H1 (cell line): ENCODE data around the gene NAT9. TPM values are rescaled to one million over a fixed set of nuclear protein-coding genes. Genes with fewer than 3 reads are reported as not detected.

Experiments
- CTCF ChIA-PET: fragments of 300-600 bp; sonication (Branson Sonifier 250); formaldehyde crosslinking; loops from one replicate; lab custom pipeline; 2021; ENCODE audit not compliant: partially characterized antibody; lab: Charles Lee
- POLR2A ChIA-PET: fragments of 300-600 bp; sonication (Branson Sonifier 250); formaldehyde crosslinking; loops from one replicate; lab custom pipeline; 2021; ENCODE audit warnings: inconsistent platforms; ENCODE audit not compliant: partially characterized antibody; lab: Charles Lee
- DNase-seq, 2 experiments: peaks; one replicate each; pipeline versions ENCODE4 v3.0.0 to v3.0.0-alpha.2; 2010 to 2022; ENCODE audit warnings: low spot score in 2 of 2, low read depth in 1 of 2, mixed read lengths in 1 of 2
- FAIRE-seq: peaks from 2 replicates; lab custom pipeline; 2011; peaks lifted over from hg19 to GRCh38; lab: Jason Lieb, UNC
- H2AFZ ChIP-seq: 2 replicates; pipeline ENCODE4 v1.8.1; 2012; ENCODE audit warnings: low read length, inconsistent platforms
- H2AK5ac ChIP-seq: 2 replicates; pipeline ENCODE4 v1.6.1; 2013; ENCODE audit warnings: low read depth, low read length
- H2BK120ac ChIP-seq: replicated peaks from 2 replicates; pipeline ENCODE3; 2013; ENCODE audit warnings: low read depth, low read length, inconsistent platforms
- H2BK12ac ChIP-seq: 2 replicates; pipeline ENCODE4 v1.6.1; 2013; ENCODE audit warnings: low read depth, low read length
- H2BK15ac ChIP-seq: 2 replicates; pipeline ENCODE4 v1.6.1; 2013; ENCODE audit warnings: low read length
- H2BK20ac ChIP-seq: 2 replicates; pipeline ENCODE4 v1.6.1; 2013; ENCODE audit warnings: low read length
- H2BK5ac ChIP-seq: 2 replicates; pipeline ENCODE4 v1.6.1; 2013; ENCODE audit warnings: low read depth, low read length
- H3K14ac ChIP-seq: 2 replicates; pipeline ENCODE4 v1.6.1; 2013; ENCODE audit warnings: inconsistent platforms; ENCODE audit not compliant: insufficient read length
- H3K18ac ChIP-seq: 2 replicates; pipeline ENCODE4 v1.6.1; 2013; ENCODE audit warnings: low read length; ENCODE audit errors: extremely low read depth
- H3K23ac ChIP-seq: 2 replicates; pipeline ENCODE4 v1.6.1; 2013; ENCODE audit warnings: inconsistent platforms; ENCODE audit not compliant: insufficient read length
- H3K23me2 ChIP-seq: 2 replicates; pipeline ENCODE4 v1.6.1; 2013; ENCODE audit warnings: low read depth, low read length
- H3K27ac ChIP-seq: 2 replicates; pipeline ENCODE4 v1.6.1; 2011; ENCODE audit warnings: low read depth, low read length, inconsistent platforms
- H3K27me3 ChIP-seq, 4 experiments: replicated peaks in 1 of 4; 1 replicate in 1 of 4; 2 replicates in 3 of 4; pipeline versions ENCODE4 v1.6.1 to v1.8.1; 2011 to 2013; ENCODE audit warnings: low read length in 3 of 4, mild to moderate bottlenecking in 3 of 4, inconsistent platforms in 2 of 4, mixed read lengths in 2 of 4, moderate library complexity in 1 of 4; ENCODE audit not compliant: control insufficient read depth in 3 of 4, insufficient read depth in 3 of 4; ENCODE audit errors: extremely low read depth in 1 of 4
- H3K36me3 ChIP-seq, 4 experiments: 2 replicates each; pipeline versions ENCODE4 v1.6.1 to v1.8.1; 2011 to 2013; ENCODE audit warnings: mild to moderate bottlenecking in 4 of 4, low read length in 3 of 4, moderate library complexity in 2 of 4, control low read depth in 1 of 4, inconsistent platforms in 1 of 4; ENCODE audit not compliant: insufficient read depth in 4 of 4, control insufficient read depth in 2 of 4
- H3K4ac ChIP-seq: replicated peaks from 2 replicates; pipeline ENCODE3; 2013; ENCODE audit warnings: low read length, low read depth, mixed read lengths, inconsistent platforms; ENCODE audit not compliant: insufficient read length
- H3K4me1 ChIP-seq, 4 experiments: replicated peaks in 1 of 4; 1 replicate in 1 of 4; 2 replicates in 3 of 4; pipeline versions ENCODE4 v1.6.1 to v1.8.1; 2011 to 2013; ENCODE audit warnings: low read length in 3 of 4, inconsistent platforms in 2 of 4, mixed read lengths in 1 of 4; ENCODE audit not compliant: insufficient read depth in 4 of 4, control insufficient read depth in 3 of 4
- H3K4me2 ChIP-seq, 2 experiments: 2 replicates each; pipeline versions ENCODE4 v1.6.1 to v1.8.1; 2011 to 2013; ENCODE audit warnings: low read depth in 2 of 2, low read length in 2 of 2, control low read depth in 1 of 2, inconsistent platforms in 1 of 2, mild to moderate bottlenecking in 1 of 2; ENCODE audit not compliant: insufficient read depth in 1 of 2
- H3K4me3 ChIP-seq, 4 experiments: fragments of 200-600, 300-600 bp in 1 of 4; sonication (generic), shearing (Covaris generic), sonication (Bioruptor Twin) in 1 of 4; 2 replicates each; pipeline versions ENCODE4 v1.5.1 to v1.8.1; 2011 to 2016; ENCODE audit warnings: low read length in 4 of 4, low read depth in 3 of 4, control low read depth in 2 of 4, inconsistent platforms in 2 of 4, mild to moderate bottlenecking in 2 of 4, mixed read lengths in 1 of 4, moderate library complexity in 1 of 4; ENCODE audit not compliant: insufficient read depth in 2 of 4; ENCODE audit errors: extremely low read depth in 1 of 4
- H3K56ac ChIP-seq: replicated peaks from 2 replicates; pipeline ENCODE3; 2013; ENCODE audit warnings: low read depth, mild to moderate bottlenecking, mixed read lengths, low read length, inconsistent platforms; ENCODE audit not compliant: insufficient read length
- H3K79me1 ChIP-seq: 2 replicates; pipeline ENCODE4 v1.6.1; 2013; ENCODE audit warnings: low read depth, low read length, control low read depth
- H3K79me2 ChIP-seq, 2 experiments: 2 replicates each; pipeline versions ENCODE4 v1.6.1 to v1.8.1; 2012 to 2013; ENCODE audit warnings: low read length in 2 of 2, mild to moderate bottlenecking in 2 of 2, inconsistent platforms in 1 of 2; ENCODE audit not compliant: insufficient read depth in 2 of 2, control insufficient read depth in 1 of 2
- H3K9ac ChIP-seq, 4 experiments: replicated peaks in 1 of 4; 1 replicate in 1 of 4; 2 replicates in 3 of 4; pipeline versions ENCODE4 v1.6.1 to v1.8.1; 2011 to 2013; ENCODE audit warnings: low read depth in 3 of 4, low read length in 3 of 4, control low read depth in 2 of 4, mild to moderate bottlenecking in 2 of 4, moderate library complexity in 2 of 4, inconsistent platforms in 1 of 4; ENCODE audit errors: extremely low read depth in 1 of 4
- H3K9me3 ChIP-seq, 2 experiments: 2 replicates each; pipeline versions ENCODE4 v1.6.1 to v1.8.1; 2012 to 2013; ENCODE audit warnings: mild to moderate bottlenecking in 2 of 2, moderate library complexity in 2 of 2, control low read depth in 1 of 2, inconsistent platforms in 1 of 2, low read depth in 1 of 2, low read length in 1 of 2, mixed read lengths in 1 of 2; ENCODE audit not compliant: insufficient read depth in 2 of 2
- H4K20me1 ChIP-seq, 2 experiments: replicated peaks in 1 of 2; 2 replicates each; pipeline versions ENCODE3 to v1.8.1; 2011 to 2013; ENCODE audit warnings: inconsistent platforms in 2 of 2, low read length in 2 of 2, mild to moderate bottlenecking in 1 of 2; ENCODE audit not compliant: insufficient read depth in 2 of 2, control insufficient read depth in 1 of 2
- H4K5ac ChIP-seq: 2 replicates; pipeline ENCODE4 v1.6.1; 2013; ENCODE audit warnings: low read length, low read depth, mixed read lengths, inconsistent platforms; ENCODE audit not compliant: insufficient read length
- H4K8ac ChIP-seq: 2 replicates; pipeline ENCODE4 v1.8.0; 2013; ENCODE audit warnings: mild to moderate bottlenecking, moderate library complexity, low read length, inconsistent platforms; ENCODE audit not compliant: insufficient read depth; ENCODE audit errors: extremely low read depth
- H4K91ac ChIP-seq: replicated peaks from 2 replicates; pipeline ENCODE3; 2013; ENCODE audit warnings: low read length, mixed read lengths, inconsistent platforms; ENCODE audit not compliant: insufficient read length
- BACH1 ChIP-seq: IDR thresholded peaks from 2 replicates; pipeline ENCODE4 v1.6.1; 2012; ENCODE audit warnings: low read length, improper control_type of control experiment
- CEBPB ChIP-seq: IDR thresholded peaks from 2 replicates; pipeline ENCODE4 v1.6.1; 2012; ENCODE audit warnings: low read depth, low read length
- CHD1 ChIP-seq: IDR thresholded peaks from 2 replicates; pipeline ENCODE4 v1.6.1; 2012; ENCODE audit warnings: low read depth, low read length, improper control_type of control experiment
- EP300 ChIP-seq, 2 experiments: IDR thresholded peaks; 1 replicate in 1 of 2; 2 replicates in 1 of 2; pipeline ENCODE4 v1.6.1; 2011 to 2012; ENCODE audit warnings: low read depth in 2 of 2, low read length in 2 of 2, mild to moderate bottlenecking in 2 of 2, borderline replicate concordance in 1 of 2, inconsistent platforms in 1 of 2, moderate library complexity in 1 of 2
- GABPA ChIP-seq: IDR thresholded peaks from 2 replicates; pipeline ENCODE4 v1.6.1; 2011; ENCODE audit warnings: mild to moderate bottlenecking, low read length, moderate library complexity, borderline replicate concordance; ENCODE audit not compliant: insufficient read depth
- HDAC2 ChIP-seq, 2 experiments: fragments of 300-600 bp in 1 of 2; sonication (generic) in 1 of 2; IDR thresholded peaks; 2 replicates each; pipeline ENCODE4 v1.6.1; 2011 to 2012; ENCODE audit warnings: low read depth in 2 of 2, low read length in 2 of 2, mild to moderate bottlenecking in 2 of 2, moderate library complexity in 2 of 2, borderline replicate concordance in 1 of 2, inconsistent platforms in 1 of 2
- HDAC6 ChIP-seq: IDR thresholded peaks from one replicate; pipeline ENCODE4 v1.7.1; 2012; ENCODE audit warnings: low read depth, mild to moderate bottlenecking, inconsistent platforms, low read length, moderate library complexity
- JUN ChIP-seq: IDR thresholded peaks from 2 replicates; pipeline ENCODE4 v1.6.1; 2011; ENCODE audit warnings: low read depth, mild to moderate bottlenecking, improper control_type of control experiment, low read length
- JUND ChIP-seq: IDR thresholded peaks from 2 replicates; pipeline ENCODE4 v1.6.1; 2011; ENCODE audit warnings: mild to moderate bottlenecking, improper control_type of control experiment, low read length
- KDM1A ChIP-seq: fragments of 200-600, 300-600 bp; sonication (generic); IDR thresholded peaks from 2 replicates; pipeline ENCODE4 v1.7.1; 2016; ENCODE audit warnings: mild to moderate bottlenecking, low read length, borderline replicate concordance
- RXRA ChIP-seq: IDR thresholded peaks from 2 replicates; pipeline ENCODE4 v1.6.1; 2011; ENCODE audit warnings: low read depth, mild to moderate bottlenecking, low read length, moderate library complexity; ENCODE audit not compliant: insufficient read depth
- SIRT6 ChIP-seq: IDR thresholded peaks from one replicate; pipeline ENCODE4 v1.7.1; 2012; ENCODE audit warnings: low read length, inconsistent platforms
- SIX5 ChIP-seq: IDR thresholded peaks from 2 replicates; pipeline ENCODE4 v1.6.1; 2011; ENCODE audit warnings: mild to moderate bottlenecking, low read depth, low read length
- TBP ChIP-seq: IDR thresholded peaks from 2 replicates; pipeline ENCODE4 v1.6.1; 2011; ENCODE audit warnings: low read depth, low read length, improper control_type of control experiment
- WGBS, 2 experiments: shearing (Covaris generic) in 1 of 2; methylation state at CpG; one replicate each; pipeline versions ENCODE4 v1.1.6 to v1.1.7; 2013 to 2015; ENCODE audit warnings: low lambda C conversion rate in 2 of 2, mixed read lengths in 2 of 2, inconsistent platforms in 1 of 2, low coverage in 1 of 2, missing lambda C conversion rate in 1 of 2; ENCODE audit not compliant: insufficient replicate concordance in 2 of 2, insufficient coverage in 1 of 2, insufficient read length in 1 of 2; ENCODE audit errors: extremely low coverage in 1 of 2, missing lambda C conversion rate in 1 of 2; 5-methylcytosine and 5-hydroxymethylcytosine counted together
- polyA plus RNA-seq, 7 experiments: library from polyadenylated mRNA; depleted of rRNA in 3 of 7; stranded (reverse) in 5 of 7; unstranded in 2 of 7; fragments of >200 nt in 5 of 7; fragments of 200-250 nt in 2 of 7; gene quantifications; 1 replicate in 5 of 7; 2 replicates in 1 of 7; 4 replicates in 1 of 7; pipeline versions ENCODE4 v1.2.1 to v1.2.3, GENCODE V29; 2011 to 2013; ENCODE audit warnings: missing spikeins in 2 of 7, mixed read lengths in 2 of 7
- total RNA-seq: library from RNA; stranded (reverse); fragmentation: NEBNext Ultra II Directional; extraction: Animal tissue kit (Norgen Biotek cat#: 25700); gene quantifications from 2 replicates; pipeline ENCODE4 v1.2.1, GENCODE V29; 2021

The NAT9 gene
- total and polyA plus RNA-seq, 2 of the 8 experiments (the other 6 are each of a cell fraction or from before 2014, with no cell fraction given), result 32.3 to 42.7 TPM

GRCh38 chr17:74772053-74772452, 4.1 kb downstream of the NAT9 start:
- POLR2A ChIA-PET, result interaction anchor here (0.8 to 5.6 kb wide), 7 partner anchors 12 to 76 kb away, joined by 3 to 54 read pairs (median 10); partner anchors contain the start of genes NHERF1 and RAB37
- TF ChIP-seq EP300 (IDR thresholded peaks at IDR 0.05; ENCODE audit: borderline replicate concordance in 1 of 2, low read depth in 2 of 2, low read length in 2 of 2), result no peak
- TF ChIP-seq RXRA, result no peak
- no peak for TF ChIP-seq GABPA
- TF ChIP-seq JUN, result no peak
- no peak for TF ChIP-seq SIRT6
- TF ChIP-seq CEBPB, result no peak
- no peak for TF ChIP-seq BACH1
- TF ChIP-seq CHD1, result no peak
- no peak for TF ChIP-seq SIX5
- no peak for TF ChIP-seq TBP
- TF ChIP-seq JUND, result no peak
- no peak for TF ChIP-seq HDAC2 (IDR thresholded peaks at IDR 0.05; ENCODE audit: borderline replicate concordance in 1 of 2, low read depth in 2 of 2, low read length in 2 of 2)
- no peak for TF ChIP-seq KDM1A
- TF ChIP-seq HDAC6, result no peak

More at GRCh38 chr17:74772053-74772452, 4.1 kb downstream of the NAT9 start:
- Histone ChIP-seq H4K8ac (no peak overlapping the region), H3K56ac (no peak overlapping the region), H3K79me1 (0 out of 2 replicates have a peak, but pooled peaks cover 4% of the 10 kb centered on the region), H4K5ac (no peak overlapping the region), H3K9ac (no peak overlapping the region), H3K23ac (no peak overlapping the region), H2BK5ac (no peak overlapping the region), H2BK20ac (no peak overlapping the region), H2BK120ac (no peak overlapping the region), H3K4me1 (peaks cover 0 to 5% (median 2%) of the 10 kb centered on the region in 4 experiments; a peak in 4 of 7 replicates), H3K4ac (no peak overlapping the region), H3K4me2 (no peak overlapping the region), H3K23me2 (peaks cover 9% of the 10 kb centered on the region), H2BK12ac (no peak overlapping the region), H3K18ac (no peak overlapping the region), H4K20me1 (peaks cover 7 to 10% of the 10 kb centered on the region in 2 experiments), H3K27me3 (no peaks in the 10 kb centered on the region), H3K14ac (no peak overlapping the region), H2BK15ac (no peak overlapping the region), H3K4me3 (no peak overlapping the region), H4K91ac (no peak overlapping the region), H3K79me2 (peaks cover 0 to 13% of the 10 kb centered on the region in 2 experiments; a peak in 2 of 4 replicates), H2AK5ac (no peak overlapping the region), H3K9me3 (no peaks in the 10 kb centered on the region), H3K27ac (no peak overlapping the region), H2AFZ (no peak overlapping the region), H3K36me3 (peaks cover 2 to 37% (median 19%) of the 10 kb centered on the region in 4 experiments; a peak in 6 of 8 replicates)
- CTCF ChIA-PET, result interaction anchor here (1.2 to 99.6 kb wide), 9 partner anchors 10 to 115 kb away, joined by 3 to 2981 read pairs (median 23); partner anchors contain the start of genes FDXR, GRIN2C, NHERF1 and RAB37
- no peak for DNase-seq
- FAIRE-seq, result no peak
- WGBS, 2 experiments, result 92% methylated on average over 13 of the region's 13 CpGs; no CpG with 5 or more reads in 1 of the 2 experiments
